Central memory CD4-positive, alpha-beta T cell (primary cell): ENCODE data around the gene CACNB3.

Experiments
- DNase-seq: peaks from one replicate; pipeline ENCODE4 v3.0.0; 2022

The CACNB3 gene

DNA sequence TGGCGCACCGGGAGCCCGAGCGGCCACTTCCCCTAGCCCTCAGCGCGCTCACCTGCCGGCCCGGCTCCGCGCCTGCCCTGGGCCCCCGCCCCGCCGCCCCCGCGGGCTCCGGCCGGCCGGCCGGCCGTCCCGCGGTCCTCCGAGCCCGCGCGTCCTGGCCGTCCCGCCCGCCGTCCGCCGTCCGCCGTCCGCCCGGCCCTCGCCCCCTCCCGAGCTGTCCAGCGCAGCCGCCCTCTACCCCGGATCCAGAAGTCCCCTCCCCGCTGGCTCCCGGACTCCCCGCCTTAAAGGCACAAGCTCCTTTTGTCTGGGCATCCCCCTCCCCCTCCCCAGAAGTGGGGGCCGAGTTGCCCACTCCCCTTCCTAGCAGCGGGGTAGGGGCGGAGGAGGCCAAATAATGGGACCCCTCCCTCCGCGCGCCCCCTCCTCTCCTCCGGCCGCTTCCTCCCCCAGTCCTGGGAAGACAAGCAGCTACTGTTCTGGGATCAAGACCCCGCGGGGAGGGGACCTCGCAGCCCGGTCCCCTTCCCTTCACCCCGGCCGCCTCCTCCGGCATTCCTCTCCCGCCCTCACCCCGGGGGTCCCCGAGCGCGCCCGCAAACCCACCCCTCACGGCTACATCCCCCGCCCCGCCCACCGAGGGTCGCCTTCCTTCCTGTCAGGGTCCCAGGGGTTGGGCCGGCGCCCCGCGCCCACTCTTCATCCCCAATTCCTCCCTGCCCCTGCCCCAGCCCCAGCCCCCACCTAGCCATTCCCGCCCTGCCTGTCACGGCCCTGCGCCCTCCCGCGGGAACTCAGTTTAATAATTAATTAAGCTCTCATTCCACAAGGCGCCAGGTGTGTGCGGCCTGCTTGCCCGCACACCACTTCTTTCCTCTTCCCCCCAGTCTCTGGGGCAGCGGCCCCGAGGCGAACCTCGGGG is 29.2 kb upstream of the CACNB3 start, which contains the start of gene ADCY6:
Gene ADCY6 (minus strand): TSS at position 236 of the 922 bp plus-strand sequence. CDS start 5,655 bp downstream, outside the sequence.
- no peak for DNase-seq

DNA sequence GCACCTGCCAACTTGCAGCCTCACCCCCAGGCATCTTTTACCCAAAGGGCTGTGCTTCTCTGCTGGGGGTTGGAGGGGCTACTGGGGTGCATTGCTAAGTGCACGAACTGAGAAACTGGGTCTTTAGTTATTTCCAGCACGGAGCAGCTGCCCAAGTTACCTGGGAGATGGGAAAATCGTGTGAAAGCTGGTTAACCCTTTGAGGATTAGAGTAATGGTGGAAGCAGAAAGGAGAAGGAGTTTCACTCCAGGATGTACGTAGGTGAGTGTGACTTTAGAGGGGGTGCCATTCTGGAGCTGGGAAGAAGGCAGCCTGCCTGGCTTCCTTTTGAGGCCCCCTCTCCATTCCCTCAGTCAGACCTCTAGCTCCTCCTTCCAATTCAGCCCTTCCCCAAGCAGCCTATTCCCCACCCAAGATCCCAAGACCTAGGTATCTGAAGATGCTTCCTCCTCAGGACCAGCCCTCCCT is 28.4 kb upstream of the CACNB3 start:
- DNase-seq = no peak

DNA sequence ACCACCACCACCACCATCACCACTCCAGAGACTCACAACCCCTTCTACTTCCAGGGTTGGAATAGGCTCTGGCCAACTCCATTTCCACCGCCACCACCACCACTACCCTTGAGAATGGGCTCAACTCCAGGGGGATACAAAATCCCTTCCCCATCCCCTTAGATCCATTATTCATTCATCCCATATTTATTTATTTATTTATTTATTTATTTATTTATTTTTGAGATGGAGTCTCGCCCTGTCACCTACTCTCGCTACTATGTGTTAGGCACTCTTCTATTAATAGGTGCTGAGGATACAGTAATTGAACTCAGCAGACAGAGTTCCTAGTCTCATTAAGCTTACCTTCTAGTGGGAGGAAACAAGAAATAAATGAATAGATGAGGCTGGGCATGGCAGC is 24.6 kb upstream of the CACNB3 start:
- DNase-seq = no peak

DNA sequence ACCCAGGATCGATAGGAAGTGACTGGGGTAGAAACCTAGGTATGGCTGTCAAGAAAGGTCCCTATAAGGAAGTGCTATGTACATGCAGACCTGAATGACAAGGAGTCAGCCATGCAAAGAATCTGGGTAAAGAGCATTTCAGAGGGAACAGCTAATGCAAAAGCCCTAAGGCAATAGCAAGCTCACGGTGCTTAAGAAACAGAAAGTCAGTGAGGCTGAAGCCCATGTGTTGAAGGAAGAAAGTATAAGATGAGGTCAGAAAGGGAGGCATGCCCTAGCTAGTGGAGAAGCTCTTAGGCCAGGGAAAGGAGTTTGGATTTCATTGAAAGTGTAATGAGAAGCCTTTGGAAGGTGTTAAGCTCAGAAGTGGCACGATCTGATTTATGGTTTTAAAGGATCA is 23.4 kb upstream of the CACNB3 start:
- DNase-seq = no peak

DNA sequence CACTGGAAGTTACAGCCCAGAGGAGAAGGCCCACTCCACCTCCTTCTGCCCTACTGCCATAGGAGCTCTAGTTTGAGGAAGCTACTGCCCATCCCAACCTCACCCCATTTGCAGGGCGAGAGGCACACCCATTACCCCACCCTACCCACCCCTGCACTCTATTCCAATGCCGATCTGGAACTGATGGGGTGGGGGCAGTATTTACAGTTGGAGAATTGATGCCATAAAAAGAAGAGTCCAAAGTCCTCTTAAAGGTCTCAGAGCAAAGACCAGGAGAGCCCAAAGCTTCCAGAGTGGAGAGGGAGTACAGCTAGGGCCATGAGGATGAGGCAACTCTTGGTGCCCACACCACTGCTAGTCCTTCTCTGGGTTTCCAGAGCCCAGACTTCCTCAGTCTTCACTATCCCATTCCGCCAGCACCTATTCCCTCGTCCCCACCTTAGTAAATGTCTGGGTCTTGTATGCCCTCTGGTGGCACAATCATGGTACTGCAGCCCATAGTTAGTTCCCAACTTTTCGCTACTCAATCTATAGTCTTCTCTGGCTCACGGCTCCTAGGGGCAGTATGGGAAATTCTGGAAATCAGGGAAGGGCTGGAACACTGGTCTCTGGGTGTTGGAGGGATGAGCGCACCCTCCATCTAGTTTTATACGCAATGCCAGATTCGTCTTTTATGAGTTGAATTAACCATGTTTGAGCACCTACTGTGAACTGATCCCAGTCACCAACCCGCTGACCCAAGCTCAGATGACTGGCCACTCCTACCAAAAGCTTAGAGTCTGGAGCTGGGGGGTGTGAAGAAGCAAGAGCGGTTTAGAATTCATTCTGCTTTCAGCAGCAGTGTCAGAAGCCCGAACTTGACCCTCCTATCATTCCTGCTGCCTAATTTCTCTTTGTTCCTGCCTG is 22.5 kb upstream of the CACNB3 start:
- DNase-seq = peak; percentile 45

DNA sequence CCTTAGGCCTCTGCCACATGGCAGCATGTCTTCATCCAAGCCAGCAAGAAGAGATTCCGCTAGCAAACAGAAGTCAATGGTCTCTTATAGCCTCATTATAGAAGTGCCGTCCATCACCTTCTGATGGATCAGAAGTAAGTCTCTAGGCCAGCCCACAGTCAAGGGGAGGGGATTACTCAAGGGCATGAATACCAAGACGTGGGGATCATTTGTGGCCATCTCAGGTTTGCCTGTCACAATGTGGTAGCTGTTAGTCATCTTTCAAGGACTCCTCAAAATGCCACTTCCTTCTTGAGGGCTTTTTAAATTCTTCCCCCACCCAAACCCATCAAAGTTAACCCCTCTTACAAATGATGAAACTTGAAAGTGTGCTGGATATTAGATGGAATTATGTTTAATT is 21.3 kb upstream of the CACNB3 start:
- DNase-seq = no peak

DNA sequence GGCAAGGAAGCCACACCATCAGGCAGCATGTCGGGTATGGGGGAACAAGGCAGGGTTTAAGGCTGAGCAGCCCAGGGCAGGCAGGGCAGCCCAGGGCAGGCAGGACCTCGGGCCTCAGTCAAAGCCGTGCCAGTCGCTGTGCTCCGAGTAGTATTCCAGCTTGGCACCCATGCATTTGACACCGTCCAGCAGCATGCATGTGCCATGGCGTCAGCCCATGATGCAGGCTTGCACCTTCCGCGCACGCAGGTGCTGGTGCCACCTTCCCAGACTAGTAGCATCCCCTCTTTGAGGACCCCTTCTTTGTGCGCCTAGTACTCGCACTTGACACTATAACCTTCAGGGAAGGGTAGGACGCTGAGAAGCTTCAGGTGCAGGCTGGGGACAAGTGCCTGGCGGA is 17.8 kb upstream of the CACNB3 start:
- DNase-seq = no peak

DNA sequence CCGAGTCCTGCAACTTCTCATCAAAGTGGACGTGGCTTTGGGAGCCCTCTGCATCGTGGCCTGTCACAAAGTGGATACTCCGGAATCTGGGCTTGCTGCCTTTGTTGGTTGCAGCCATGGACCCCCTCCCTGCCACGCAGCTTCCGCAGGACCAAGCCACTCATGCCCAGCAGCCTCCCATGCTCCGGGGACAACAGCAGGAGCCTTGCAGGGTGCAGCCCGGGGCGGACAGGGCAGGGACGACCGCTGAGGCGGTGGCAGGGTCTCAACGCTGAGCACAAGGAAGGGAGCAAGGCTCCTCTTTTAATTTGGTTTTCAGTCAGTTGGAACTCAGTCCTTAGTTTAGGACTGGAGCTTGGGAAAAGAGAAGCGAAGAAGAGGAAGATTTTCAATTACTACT is 17.3 kb upstream of the CACNB3 start:
- no peak for DNase-seq

DNA sequence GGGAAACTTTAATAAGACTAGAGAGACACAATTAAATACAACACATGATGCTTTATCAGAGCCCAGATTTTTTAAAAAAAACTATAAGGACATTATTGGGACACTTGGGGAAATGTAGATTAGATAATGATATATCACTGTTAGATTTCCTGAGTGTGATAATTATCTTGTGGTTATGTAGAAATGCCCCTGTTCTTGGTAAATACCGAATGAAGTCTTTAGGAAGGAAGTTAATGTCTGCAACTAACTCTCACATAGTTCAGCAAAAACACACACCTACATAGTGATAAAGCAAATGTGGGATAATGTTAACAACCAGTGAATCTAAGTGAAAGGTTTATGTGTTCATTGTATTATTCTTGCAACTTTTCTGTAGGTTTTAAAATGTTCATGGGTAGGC is 14.6 kb upstream of the CACNB3 start:
- no peak for DNase-seq

DNA sequence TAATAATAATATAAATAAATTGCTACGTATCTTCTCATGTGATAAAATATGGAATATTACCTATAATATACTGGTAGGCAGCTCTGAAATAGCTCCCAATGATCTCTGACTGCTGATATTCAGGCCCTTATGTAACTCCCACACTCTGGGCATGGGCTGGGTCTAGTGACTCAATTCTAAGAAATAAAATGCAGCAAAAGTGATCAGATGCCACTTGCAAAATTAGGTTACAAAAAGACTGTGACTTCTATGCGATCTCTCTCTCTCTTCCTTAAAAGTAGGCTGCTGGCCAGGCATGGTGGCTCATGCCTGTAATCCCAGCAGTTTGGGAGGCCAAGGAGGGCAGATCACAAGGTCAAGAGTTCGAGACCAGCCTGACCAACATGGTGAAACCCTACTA is 10.3 kb upstream of the CACNB3 start:
- no peak for DNase-seq

DNA sequence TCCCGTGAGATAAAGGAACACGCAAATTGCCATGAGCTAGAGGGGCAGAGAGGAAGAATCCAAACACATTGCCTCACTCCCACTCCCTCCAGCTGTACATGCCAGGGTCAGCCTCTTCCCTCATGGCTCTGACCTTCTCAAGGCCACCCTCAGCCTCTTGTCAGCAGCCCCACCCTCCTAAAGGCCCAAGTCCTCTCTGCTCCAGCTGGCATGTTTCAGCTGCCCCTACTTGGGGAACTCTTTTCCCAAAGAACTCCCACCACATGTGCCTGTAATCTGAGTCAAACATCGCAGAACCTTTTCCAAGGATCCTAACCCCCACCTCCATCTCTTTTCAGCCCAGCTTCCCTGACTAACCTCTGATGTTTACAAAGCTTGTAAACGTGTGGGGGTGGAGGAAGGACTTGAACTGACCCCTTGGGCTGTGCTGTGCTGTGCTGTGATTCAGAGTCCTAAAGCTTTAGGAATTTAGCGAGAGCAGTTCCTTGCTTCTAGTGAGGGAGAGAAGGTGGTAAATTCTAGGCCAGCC is 7.3 kb upstream of the CACNB3 start:
- DNase-seq = no peak

DNA sequence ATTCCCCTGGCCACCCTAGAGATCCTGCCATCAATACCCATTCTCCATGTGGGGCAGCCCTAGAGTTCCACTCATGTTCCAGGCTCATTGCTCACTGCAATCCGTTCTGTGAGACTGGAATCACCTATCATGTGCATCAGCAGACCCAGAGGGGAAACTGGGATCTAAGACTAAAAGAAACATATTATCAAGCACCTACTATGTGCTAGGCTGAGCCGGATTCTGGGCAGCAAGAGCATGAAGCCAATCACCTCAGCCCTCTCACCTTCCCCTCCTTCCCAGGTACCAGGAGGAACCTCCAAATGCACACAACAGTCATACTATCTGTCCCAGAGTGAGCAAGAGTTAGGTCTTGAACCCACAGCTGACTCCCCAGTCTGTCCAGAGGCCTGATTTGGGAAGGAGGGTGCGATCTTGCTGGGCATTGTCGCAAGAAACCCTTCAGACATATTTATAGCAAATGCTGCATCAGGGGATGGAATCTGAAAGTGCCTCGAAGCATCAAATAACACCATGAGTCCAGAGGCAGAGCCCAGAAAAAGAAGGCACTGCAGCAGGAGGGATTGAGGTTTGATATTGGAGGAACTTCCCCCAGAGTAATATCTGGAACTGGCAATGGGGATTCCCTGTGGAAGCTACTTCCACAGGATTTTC is 6.7 kb upstream of the CACNB3 start:
- DNase-seq = no peak

DNA sequence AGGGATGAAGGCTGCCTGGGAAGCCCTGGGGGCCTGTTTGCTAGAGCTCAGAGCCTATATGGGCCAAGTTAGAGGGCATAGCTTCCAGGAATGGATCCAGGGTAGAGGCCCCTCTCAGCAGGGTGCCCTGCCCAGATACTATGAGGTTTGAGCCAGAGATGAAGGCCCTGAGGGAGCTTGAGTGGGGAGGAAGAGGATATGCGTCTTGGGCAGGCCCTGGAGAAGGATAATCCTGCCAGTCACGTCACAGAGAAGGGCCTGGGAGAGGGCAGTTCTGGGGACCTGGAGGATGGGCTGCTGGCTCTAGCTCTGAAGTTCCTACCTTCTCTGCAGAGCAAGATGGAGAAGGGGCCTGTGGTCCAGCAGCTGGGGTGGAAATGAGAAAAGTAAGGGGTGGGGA is 5.9 kb upstream of the CACNB3 start:
- no peak for DNase-seq

DNA sequence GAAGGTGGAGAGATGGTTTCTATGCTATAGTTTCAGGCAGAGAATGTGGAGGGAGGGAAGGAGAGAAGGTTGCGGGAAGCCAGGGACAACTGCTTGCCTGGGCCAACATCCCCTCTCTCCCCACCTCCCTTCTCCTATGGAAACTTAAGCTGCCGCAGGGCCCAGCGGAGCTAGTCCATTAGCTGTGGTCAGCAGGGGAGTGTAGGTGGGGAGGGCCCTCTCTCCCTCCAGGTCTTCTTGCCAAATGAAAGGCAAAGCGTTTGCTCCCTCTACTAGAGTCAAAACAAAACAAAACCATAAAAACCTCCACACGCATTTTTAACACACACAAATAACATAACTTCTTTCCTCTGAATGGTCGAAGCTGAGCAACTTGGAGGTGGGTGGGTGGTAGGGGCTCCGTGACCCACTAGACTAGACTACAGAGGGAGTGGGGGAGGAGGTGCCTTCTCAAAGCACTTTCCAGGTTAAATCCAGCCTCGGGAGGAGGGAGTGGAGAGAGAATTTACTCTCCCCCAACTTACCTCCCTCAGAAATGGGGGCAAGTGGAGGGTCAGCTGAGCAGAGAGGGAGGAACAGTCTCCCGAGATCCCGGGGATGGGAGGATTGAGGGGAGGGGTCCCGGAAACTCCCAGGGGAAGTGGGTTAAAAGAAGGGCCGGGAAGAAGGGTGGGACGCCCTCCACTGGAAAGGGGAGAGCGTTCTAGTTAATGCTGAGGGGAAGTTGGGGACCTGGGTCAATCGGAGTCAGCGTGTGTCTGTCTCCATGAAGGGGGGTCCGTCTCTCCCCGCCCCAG is 4.6 kb upstream of the CACNB3 start:
- no peak for DNase-seq

DNA sequence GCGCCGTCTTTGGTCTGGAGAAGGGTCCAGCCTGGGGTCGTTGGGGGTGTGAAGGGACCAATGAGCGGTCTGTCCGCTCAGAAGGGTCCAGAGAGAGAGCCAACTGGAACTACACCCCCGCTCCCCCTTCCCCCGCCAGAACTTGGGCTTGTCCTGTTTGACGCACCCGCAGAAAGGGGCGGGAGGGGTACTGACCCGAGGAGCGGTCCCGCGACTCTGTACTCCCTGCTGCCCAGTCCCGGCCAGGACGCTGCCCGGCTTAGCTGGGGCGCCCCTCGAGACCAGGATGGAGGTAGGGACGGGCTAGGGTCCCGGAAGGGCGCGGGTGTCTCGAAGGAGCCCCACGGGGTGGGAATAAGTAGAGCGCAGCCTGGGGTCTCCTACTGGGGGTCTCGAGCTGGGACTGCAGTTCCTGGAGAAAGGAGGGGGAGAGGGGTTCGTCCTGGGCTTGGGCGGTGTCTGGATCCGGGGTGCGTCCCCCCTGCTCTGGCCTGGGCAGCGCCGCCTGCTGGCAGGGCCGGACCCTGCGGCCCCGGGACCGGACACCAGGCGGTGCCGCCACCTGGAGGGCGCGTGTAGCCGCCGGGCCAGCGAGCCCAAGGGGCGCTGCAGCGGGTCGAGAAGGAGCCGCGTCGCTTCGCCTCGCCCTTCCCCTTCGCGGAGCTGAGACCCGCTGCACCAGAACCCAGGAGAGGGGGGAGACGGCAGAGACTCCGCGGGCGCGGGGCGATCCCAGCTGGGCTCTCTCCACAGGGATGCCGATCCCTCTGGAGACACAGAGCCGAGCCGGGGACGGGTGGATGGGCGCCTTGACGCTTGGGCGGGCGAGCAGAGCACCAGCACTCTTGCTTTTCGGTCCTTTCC is 3.8 kb upstream of the CACNB3 start:
- peak; percentile 54 for DNase-seq

DNA sequence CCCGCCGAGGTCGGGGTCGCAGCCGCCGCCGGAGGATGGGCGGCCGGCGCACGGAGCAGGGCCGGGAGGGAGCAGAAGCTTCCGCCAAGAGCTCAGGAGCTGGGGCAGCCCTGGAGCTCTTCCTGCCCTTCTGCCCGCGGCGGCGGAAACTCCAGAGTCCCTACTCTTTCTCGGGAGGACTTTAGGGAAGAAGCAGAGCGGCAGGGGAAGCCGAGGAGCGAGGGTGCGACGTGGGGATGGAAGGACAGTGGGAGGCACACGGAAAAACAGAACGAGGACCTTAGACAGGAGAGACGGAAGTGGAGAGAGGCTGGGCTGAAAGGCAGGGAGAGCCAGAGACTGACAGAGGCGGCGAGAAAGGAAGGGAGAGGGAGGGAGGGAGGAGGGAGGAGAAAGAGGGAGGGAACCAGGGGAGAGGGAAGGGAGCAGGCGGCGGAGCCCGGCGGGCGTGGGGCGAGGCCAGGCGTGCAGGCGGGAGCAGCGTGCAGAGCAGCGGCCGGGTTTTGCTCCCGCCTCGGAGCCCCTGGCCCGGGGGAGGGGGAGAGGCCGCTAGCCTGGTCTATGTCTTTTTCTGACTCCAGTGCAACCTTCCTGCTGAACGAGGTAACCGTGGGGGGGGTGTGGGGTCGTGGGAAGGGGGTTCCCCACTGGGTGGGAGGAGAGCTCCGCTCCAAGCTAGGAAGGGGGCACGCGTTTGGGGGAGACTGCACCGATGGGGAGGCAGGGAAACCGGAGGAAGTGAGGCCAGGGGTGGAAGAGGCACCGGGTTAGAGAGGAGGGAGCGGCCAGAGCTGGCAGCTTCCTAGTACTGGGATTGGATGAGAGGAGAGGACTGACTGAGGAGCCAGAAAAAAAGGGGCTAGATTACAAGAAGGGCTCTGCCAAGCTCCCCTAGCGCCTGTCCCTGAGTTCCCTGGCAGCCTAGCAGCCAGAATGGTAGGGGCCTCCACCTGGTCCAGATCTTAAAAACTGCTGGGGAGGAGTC is 2.9 kb upstream of the CACNB3 start:
- no peak for DNase-seq

DNA sequence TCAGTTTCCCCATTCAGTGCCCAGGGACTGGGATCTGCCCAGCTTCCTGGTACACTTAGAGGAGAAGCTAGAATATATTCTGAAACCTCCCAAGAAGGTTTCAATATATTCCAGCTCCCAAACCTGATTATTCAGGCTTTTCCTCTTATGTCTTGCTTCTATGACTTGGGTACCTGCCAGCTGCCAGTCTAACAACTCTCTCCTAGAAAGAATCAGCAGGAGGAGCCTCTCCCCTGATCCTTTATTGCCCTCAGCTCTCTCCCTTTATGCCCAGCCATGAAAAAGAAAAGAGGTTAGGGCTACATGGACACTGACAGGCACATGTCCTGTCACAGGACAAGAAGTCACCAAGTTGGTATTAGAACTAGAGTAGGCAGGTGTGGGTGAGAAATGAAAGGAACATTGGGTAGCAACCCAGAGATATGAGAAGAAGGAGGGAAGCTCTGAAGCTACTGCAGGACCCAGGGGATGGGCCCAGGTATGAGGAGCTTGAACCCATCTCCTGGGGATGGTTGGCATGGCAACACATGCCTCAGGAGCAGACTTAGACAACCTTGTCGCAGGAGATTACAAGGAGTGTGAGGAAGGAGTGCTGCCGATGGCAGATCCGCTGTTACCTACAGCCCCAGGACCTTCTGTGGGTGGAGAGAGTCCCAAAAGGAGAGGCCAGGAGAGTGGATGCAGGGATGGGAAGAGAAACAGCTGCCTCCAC is 2.0 kb upstream of the CACNB3 start:
- no peak for DNase-seq

DNA sequence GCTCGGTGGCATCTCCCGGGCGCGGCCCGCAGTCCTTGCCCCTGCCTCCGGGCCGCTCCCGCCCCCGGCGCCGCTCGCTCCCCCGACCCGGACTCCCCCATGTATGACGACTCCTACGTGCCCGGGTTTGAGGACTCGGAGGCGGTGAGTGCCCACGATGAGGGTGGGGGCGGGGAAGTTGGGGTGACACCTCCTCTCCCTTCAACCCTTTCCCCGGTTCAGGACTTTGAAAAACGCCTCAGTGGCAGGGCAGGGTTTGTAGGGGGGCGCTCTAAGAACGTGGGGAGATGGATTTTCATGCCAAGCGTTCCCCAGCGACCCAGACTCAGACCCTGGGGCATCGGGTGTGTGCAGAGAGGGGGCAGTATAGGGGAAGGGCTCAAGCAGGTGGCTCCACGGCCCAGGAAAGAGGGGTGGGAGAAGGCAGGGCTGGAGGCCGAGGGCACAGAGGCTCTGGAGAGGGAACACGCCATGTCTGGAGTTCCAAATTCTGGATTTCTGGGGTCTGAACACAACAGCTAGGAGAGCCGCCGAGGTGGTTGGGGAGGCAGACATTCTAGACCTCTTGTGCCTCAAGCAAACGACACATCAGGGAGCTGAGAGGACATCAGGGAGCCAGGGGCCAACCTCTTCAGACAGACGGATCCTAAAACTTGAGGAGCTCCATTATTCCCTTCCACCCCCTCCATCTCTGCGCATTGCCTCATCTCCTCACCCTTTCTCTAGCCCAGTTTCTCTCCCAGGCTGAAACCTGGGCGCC is 715 bp downstream of the CACNB3 start:
- peak; percentile 31 for DNase-seq
